PC-3 (cell line): ENCODE results near the gene GPN1. TPM values are rescaled to one million over a fixed set of nuclear protein-coding genes. Genes with fewer than 3 reads are reported as not detected.

Experiments
- ATAC-seq: fragments of 200-7000 bp; cut with Tn5 transposase; 2 replicates; pipeline ENCODE4 v1.9.1; 2020; ENCODE audit warnings: mild to moderate bottlenecking, moderate library complexity
- BruUV-seq: library from RNA; stranded (reverse); fragments of 400-500 nt; replicated peaks from 2 replicates; lab custom pipeline; 2021; lab: Mats Ljungman, UMichigan
- CTCF ChIA-PET: fragments of 300-600 bp; sonication (Branson Sonifier 250); formaldehyde crosslinking; loops from one replicate; lab custom pipeline; 2022; ENCODE audit warnings: antibody characterized with exemption; lab: Charles Lee
- POLR2A ChIA-PET: fragments of 300-600 bp; sonication (Branson Sonifier 250); formaldehyde crosslinking; loops from one replicate; lab custom pipeline; 2022; ENCODE audit warnings: antibody characterized with exemption; ENCODE audit not compliant: unreplicated experiment; lab: Charles Lee
- DNase-seq: peaks from one replicate; pipeline ENCODE4 v3.0.0-alpha.2; 2015
- H2AFZ ChIP-seq: fragments of 300-600 bp; sonication (generic); 2 replicates; pipeline ENCODE4 v1.6.0; 2016; ENCODE audit warnings: antibody characterized with exemption, low read length
- H3F3A ChIP-seq: fragments of 300-600 bp; sonication (generic); one replicate; pipeline ENCODE4 v1.6.0; 2017; ENCODE audit warnings: antibody characterized with exemption, low read length, control low read depth, mild to moderate bottlenecking; ENCODE audit not compliant: unreplicated experiment
- H3K27ac ChIP-seq: fragments of 300-600 bp; sonication (generic); 2 replicates; pipeline ENCODE4 v1.5.1; 2016; ENCODE audit warnings: mild to moderate bottlenecking, low read length
- H3K27me3 ChIP-seq: fragments of 300-600 bp; sonication (generic); 2 replicates; pipeline ENCODE4 v1.6.1; 2016; ENCODE audit warnings: low read length, mixed read lengths
- H3K36me3 ChIP-seq: fragments of 300-600 bp; sonication (generic); 2 replicates; pipeline ENCODE4 v1.6.1; 2016; ENCODE audit warnings: low read depth, mixed run types, low read length, mixed read lengths
- H3K4me1 ChIP-seq: fragments of 300-600 bp; sonication (generic); 2 replicates; pipeline ENCODE4 v1.5.1; 2016; ENCODE audit warnings: low read length; ENCODE audit not compliant: insufficient read depth
- H3K4me2 ChIP-seq: fragments of 300-600 bp; sonication (generic); 2 replicates; pipeline ENCODE4 v1.6.0; 2016; ENCODE audit warnings: low read length
- H3K4me3 ChIP-seq: fragments of 300-600 bp; sonication (generic); 2 replicates; pipeline ENCODE4 v1.5.1; 2016; ENCODE audit warnings: mild to moderate bottlenecking, low read length, mixed read lengths
- H3K79me2 ChIP-seq: fragments of 300-600 bp; sonication (generic); 2 replicates; pipeline ENCODE4 v1.6.1; 2017; ENCODE audit warnings: low read length, mixed read lengths
- H3K9ac ChIP-seq: fragments of 300-600 bp; sonication (generic); 2 replicates; pipeline ENCODE4 v1.6.0; 2016; ENCODE audit warnings: mild to moderate bottlenecking, low read length
- H3K9me2 ChIP-seq: fragments of 300-600 bp; sonication (generic); replicated peaks from 2 replicates; pipeline ENCODE4 v1.6.1; 2016; ENCODE audit warnings: mixed run types, low read length, mixed read lengths
- H3K9me3 ChIP-seq: fragments of 300-600 bp; sonication (generic); 2 replicates; pipeline ENCODE4 v1.6.1; 2016; ENCODE audit warnings: low read length, mixed read lengths
- H4K20me1 ChIP-seq: fragments of 300-600 bp; sonication (generic); 2 replicates; pipeline ENCODE4 v1.6.1; 2016; ENCODE audit warnings: low read length, mixed read lengths
- CTCF ChIP-seq: fragments of 300-600 bp; sonication (generic); conservative IDR thresholded peaks from 2 replicates; pipeline ENCODE4 v1.5.1; 2017; ENCODE audit warnings: antibody characterized with exemption, low read depth, mild to moderate bottlenecking, low read length
- EZH2 ChIP-seq: fragments of 300-600 bp; sonication (generic); IDR thresholded peaks from one replicate; pipeline ENCODE4 v1.6.1; 2017; ENCODE audit warnings: antibody characterized with exemption, mild to moderate bottlenecking, low read length; ENCODE audit not compliant: unreplicated experiment
- EZH2phosphoT487 ChIP-seq: fragments of 300-600 bp; sonication (generic); IDR thresholded peaks from 2 replicates; pipeline ENCODE4 v1.6.1; 2018; ENCODE audit warnings: mild to moderate bottlenecking, antibody characterized with exemption, low read length, borderline replicate concordance
- intact Hi-C: fragments of 100-400 bp; cut with micrococcal nuclease; formaldehyde crosslinking; loops from 2 replicates; pipeline ENCODE4 v1.9.0; 2023
- total RNA-seq: library from RNA; depleted of rRNA; stranded (reverse); fragments of >200 nt; gene quantifications from 2 replicates; pipeline ENCODE4 v1.2.3, GENCODE V29; 2014

Gene GPN1
- total RNA-seq, 1 experiment from 2014 or later, result 46.8 TPM

GRCh38 chr2:27596627-27597026 lies 32.2 kb upstream of the GPN1 start:
- DNase-seq, result peak; percentile 31
- Histone ChIP-seq H3K4me2 (0 out of 2 replicates have a peak overlapping the region, but pooled peaks have one; percentile 6), H3K27ac (no peak overlapping the region), H3K4me1 (peaks cover 8% of the 10 kb centered on the region), H3K9me2 (no peaks in the 10 kb centered on the region), H3K9ac (no peak overlapping the region), H2AFZ (no peak overlapping the region), H3K9me3 (no peaks in the 10 kb centered on the region), H3K4me3 (no peak overlapping the region), H3F3A (no peaks in the 10 kb centered on the region), H3K27me3 (no peaks in the 10 kb centered on the region), H3K79me2 (no peaks in the 10 kb centered on the region), H3K36me3 (no peaks in the 10 kb centered on the region), H4K20me1 (no peaks in the 10 kb centered on the region)
- ChIA-PET CTCF (no interaction called here), POLR2A (interaction anchor here (0.6 kb wide), 1 partner anchor 36 kb away, joined by 4 read pairs; no protein-coding TSS in a partner anchor)
- intact Hi-C loops, result no loop called here
- BruUV-seq, result no TSS peak
- ATAC-seq, result peak; percentile 85
- TF ChIP-seq EZH2phosphoT487 (no peak), EZH2 (no peak), CTCF (no peak)

- no peak for TF ChIP-seq EZH2phosphoT487
- TF ChIP-seq CTCF, result no peak
- no peak for TF ChIP-seq EZH2
- H3K4me2 ChIP-seq, result no peak overlapping the region
- no peaks in the 10 kb centered on the region for H3K36me3 ChIP-seq
- no peaks in the 10 kb centered on the region for H3K27me3 ChIP-seq
- H3K9ac ChIP-seq, result no peak overlapping the region
- H4K20me1 ChIP-seq, result no peaks in the 10 kb centered on the region
- DNase-seq (no peak), ATAC-seq (no peak)
- CTCF ChIA-PET, result no interaction called here
- peaks cover 4% of the 10 kb centered on the region; the same call in 1 of the 2 replicates for H3K4me1 ChIP-seq
- POLR2A ChIA-PET, result no interaction called here
- no peak overlapping the region for H3K27ac ChIP-seq
- H3K79me2 ChIP-seq, result no peaks in the 10 kb centered on the region
- H3F3A ChIP-seq, result no peaks in the 10 kb centered on the region
- intact Hi-C loops, result no loop called here
- no TSS peak for BruUV-seq
- no peaks in the 10 kb centered on the region for H3K9me3 ChIP-seq
- no peaks in the 10 kb centered on the region for H3K9me2 ChIP-seq
- H2AFZ ChIP-seq, result no peak overlapping the region
- H3K4me3 ChIP-seq, result no peak overlapping the region
Measured at GRCh38 chr2:27606611-27607010, 22.2 kb upstream of the GPN1 start.

GRCh38 chr2:27613985-27614384 lies 14.9 kb upstream of the GPN1 start:
- BruUV-seq, result no TSS peak
- H3K36me3 ChIP-seq, result no peaks in the 10 kb centered on the region
- CTCF ChIA-PET, result interaction anchor here (0.6 kb wide), 2 partner anchors 27 to 93 kb away, joined by 3 to 6 read pairs; no protein-coding TSS in a partner anchor

More at GRCh38 chr2:27613985-27614384, 14.9 kb upstream of the GPN1 start:
- Histone ChIP-seq H3K79me2 (no peaks in the 10 kb centered on the region), H3K9ac (no peak overlapping the region), H3K4me1 (no peaks in the 10 kb centered on the region), H3K9me2 (no peaks in the 10 kb centered on the region), H2AFZ (no peak overlapping the region), H3K27ac (no peak overlapping the region), H3K4me2 (no peak overlapping the region), H3F3A (no peaks in the 10 kb centered on the region), H3K4me3 (no peak overlapping the region), H3K27me3 (no peaks in the 10 kb centered on the region), H3K9me3 (no peaks in the 10 kb centered on the region), H4K20me1 (no peaks in the 10 kb centered on the region)
- POLR2A ChIA-PET, result no interaction called here
- no peak for TF ChIP-seq EZH2phosphoT487
- TF ChIP-seq CTCF, result no peak
- ATAC-seq, result peak; percentile 27; the same call in 1 of the 2 replicates
- no peak for DNase-seq
- intact Hi-C loops, result no loop called here
